Measurements from ENCODE around the gene CSNK1G2.

Gene CSNK1G2

GRCh38 chr19:1975162-1975480 is 34.1 kb downstream of the CSNK1G2 start:
- DNase-seq (ENCODE audit: low read depth), result no peak
- no peak for TF ChIP-seq MYC (IDR thresholded peaks at IDR 0.05; ENCODE audit: low read depth, low read length)
- no peak for TF ChIP-seq CTCF (IDR thresholded peaks at IDR 0.05; ENCODE audit: low read depth, low read length)
- TF ChIP-seq POLR2A (IDR thresholded peaks at IDR 0.05; ENCODE audit: extremely low read depth, insufficient read length), result no peak
- no peak for TF ChIP-seq MAX (IDR thresholded peaks at IDR 0.05; ENCODE audit: low read depth, low read length)
- no peak overlapping the region for H3K4me3 ChIP-seq (ENCODE audit: low read depth, low read length)

- no peak for DNase-seq (ENCODE audit: low read depth)
- H3K4me3 ChIP-seq (ENCODE audit: low read depth, low read length), result no peak overlapping the region
- TF ChIP-seq MAX (IDR thresholded peaks at IDR 0.05; ENCODE audit: low read depth, low read length) (no peak), CTCF (IDR thresholded peaks at IDR 0.05; ENCODE audit: low read depth, low read length) (no peak), MYC (IDR thresholded peaks at IDR 0.05; ENCODE audit: low read depth, low read length) (no peak), POLR2A (IDR thresholded peaks at IDR 0.05; ENCODE audit: extremely low read depth, insufficient read length) (no peak)
Observed at GRCh38 chr19:1977120-1977519, 36.1 kb downstream of the CSNK1G2 start.

- TF ChIP-seq CTCF (IDR thresholded peaks at IDR 0.05; ENCODE audit: low read depth, low read length) (no peak), MAX (IDR thresholded peaks at IDR 0.05; ENCODE audit: low read depth, low read length) (no peak), MYC (IDR thresholded peaks at IDR 0.05; ENCODE audit: low read depth, low read length) (no peak), POLR2A (IDR thresholded peaks at IDR 0.05; ENCODE audit: extremely low read depth, insufficient read length) (no peak)
- no peak for DNase-seq (ENCODE audit: low read depth)
- no peak overlapping the region for H3K4me3 ChIP-seq (ENCODE audit: low read depth, low read length)
Observed at GRCh38 chr19:1978346-1978894, 37.4 kb downstream of the CSNK1G2 start.

GRCh38 chr19:1979017-1979416 is 38.0 kb downstream of the CSNK1G2 start:
- no peak overlapping the region for H3K4me3 ChIP-seq (ENCODE audit: low read depth, low read length)
- DNase-seq (ENCODE audit: low read depth), result no peak
- TF ChIP-seq MAX (IDR thresholded peaks at IDR 0.05; ENCODE audit: low read depth, low read length) (no peak), MYC (IDR thresholded peaks at IDR 0.05; ENCODE audit: low read depth, low read length) (no peak), CTCF (IDR thresholded peaks at IDR 0.05; ENCODE audit: low read depth, low read length) (no peak), POLR2A (IDR thresholded peaks at IDR 0.05; ENCODE audit: extremely low read depth, insufficient read length) (no peak)

GRCh38 chr19:1979642-1980041 is 38.7 kb downstream of the CSNK1G2 start:
- no peak overlapping the region for H3K4me3 ChIP-seq (ENCODE audit: low read depth, low read length)
- TF ChIP-seq MYC (IDR thresholded peaks at IDR 0.05; ENCODE audit: low read depth, low read length), result no peak
- TF ChIP-seq CTCF (IDR thresholded peaks at IDR 0.05; ENCODE audit: low read depth, low read length), result no peak
- no peak for TF ChIP-seq POLR2A (IDR thresholded peaks at IDR 0.05; ENCODE audit: extremely low read depth, insufficient read length)
- TF ChIP-seq MAX (IDR thresholded peaks at IDR 0.05; ENCODE audit: low read depth, low read length), result no peak
- DNase-seq (ENCODE audit: low read depth), result no peak
